Tibial artery (tissue), 4 donors: ENCODE data around the gene SCUBE1.

Source experiments
- DNase-seq, 2 donors: peaks; one replicate each; pipeline ENCODE4 v3.0.0-alpha.2; 2019
- H3K27ac ChIP-seq, 2 donors: fragments of 200-600 bp; sonication (generic) in 1 of 2; 1 replicate in 1 of 2; 2 replicates in 1 of 2; pipeline ENCODE4 v1.5.1; 2018 to 2019; ENCODE audit warnings: mild to moderate bottlenecking in 1 of 2
- H3K27me3 ChIP-seq, 2 donors: fragments of 200-600 bp; sonication (generic) in 1 of 2; one replicate each; pipeline versions ENCODE4 v1.5.1 to v1.6.0; 2016 to 2019
- H3K36me3 ChIP-seq, 3 donors: fragments of 200-600 bp; sonication (generic) in 2 of 3; one replicate each; pipeline ENCODE4 v1.5.1; 2016 to 2019; ENCODE audit warnings: mild to moderate bottlenecking in 2 of 3
- H3K4me1 ChIP-seq, 4 donors: fragments of 200-600 bp; sonication (generic) in 2 of 4; 1 replicate in 3 of 4; 2 replicates in 1 of 4; pipeline ENCODE4 v1.5.1; 2016 to 2019
- H3K4me3 ChIP-seq, 2 donors: fragments of 200-600 bp; sonication (generic) in 1 of 2; 1 replicate in 1 of 2; 2 replicates in 1 of 2; pipeline ENCODE4 v1.5.1; 2018 to 2019; ENCODE audit warnings: mild to moderate bottlenecking in 2 of 2
- H3K9me3 ChIP-seq, 3 donors: fragments of 200-600 bp; sonication (generic) in 1 of 3; one replicate each; pipeline ENCODE4 v1.5.1; 2016 to 2019
- intact Hi-C: fragments of 100-400 bp; cut with DNase I; formaldehyde crosslinking; loops from one replicate; pipeline ENCODE4 v1.15.0; 2023; ENCODE audit warnings: low total_unique reads
- TF ChIP-seq, protein P1 (sequence below), 2 experiments: fragments of 200-600 bp in 1 of 2; fragments of 450-650 bp in 1 of 2; IDR thresholded peaks; one replicate each; pipeline ENCODE4 v1.5.1; 2017 to 2019; ENCODE audit warnings: antibody characterized with exemption in 2 of 2, mild to moderate bottlenecking in 1 of 2, moderate library complexity in 1 of 2

The SCUBE1 gene

DNA sequence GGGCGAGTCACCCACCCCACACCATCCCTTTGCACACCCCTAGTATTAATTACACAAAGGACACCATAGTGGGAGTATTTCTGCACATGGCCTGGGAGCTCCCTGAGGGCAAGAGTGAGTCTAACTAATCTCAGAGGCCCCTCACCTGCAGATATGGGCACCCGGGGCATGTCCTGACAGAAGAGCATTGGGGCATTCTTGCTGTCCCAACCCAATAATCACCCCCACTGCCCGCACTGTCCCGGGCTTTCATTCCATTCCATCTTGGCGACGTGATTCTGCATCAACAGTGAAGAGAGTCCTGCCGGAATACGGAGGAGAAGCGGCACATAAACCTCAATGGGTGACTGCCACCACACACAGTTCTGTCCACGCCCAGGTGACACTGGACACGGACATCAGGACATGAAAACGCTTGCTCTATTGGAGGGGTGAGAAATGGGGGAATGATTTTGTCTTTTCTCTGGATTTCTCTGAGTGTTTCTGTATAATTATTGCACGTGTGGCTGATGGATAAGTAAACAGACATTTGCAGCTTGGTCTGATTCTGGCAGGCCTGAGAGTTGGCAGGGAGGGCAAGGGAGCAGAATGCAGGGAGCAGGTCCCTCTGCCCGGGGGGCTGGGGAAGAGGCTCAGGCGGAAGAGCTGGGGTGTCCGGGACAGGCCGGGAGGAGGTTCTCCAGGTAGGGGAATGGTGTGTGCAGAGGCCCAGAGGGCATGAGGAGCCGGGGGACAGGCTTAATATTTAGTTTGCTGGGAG lies 38.2 kb downstream of the SCUBE1 start:
- Histone ChIP-seq H3K9me3 (no peaks in the 10 kb centered on the region), H3K36me3 (no peaks in the 10 kb centered on the region), H3K4me1 (peaks cover 0 to 37% (median 17%) of the 10 kb centered on the region in 4 donors), H3K27ac (peak overlapping the region in 1 of 2 donors; percentile 35), H3K27me3 (peaks cover 0 to 9% of the 10 kb centered on the region in 2 donors), H3K4me3 (no peak overlapping the region)
- DNase-seq: no peak
- TF ChIP-seq, protein P1, sequence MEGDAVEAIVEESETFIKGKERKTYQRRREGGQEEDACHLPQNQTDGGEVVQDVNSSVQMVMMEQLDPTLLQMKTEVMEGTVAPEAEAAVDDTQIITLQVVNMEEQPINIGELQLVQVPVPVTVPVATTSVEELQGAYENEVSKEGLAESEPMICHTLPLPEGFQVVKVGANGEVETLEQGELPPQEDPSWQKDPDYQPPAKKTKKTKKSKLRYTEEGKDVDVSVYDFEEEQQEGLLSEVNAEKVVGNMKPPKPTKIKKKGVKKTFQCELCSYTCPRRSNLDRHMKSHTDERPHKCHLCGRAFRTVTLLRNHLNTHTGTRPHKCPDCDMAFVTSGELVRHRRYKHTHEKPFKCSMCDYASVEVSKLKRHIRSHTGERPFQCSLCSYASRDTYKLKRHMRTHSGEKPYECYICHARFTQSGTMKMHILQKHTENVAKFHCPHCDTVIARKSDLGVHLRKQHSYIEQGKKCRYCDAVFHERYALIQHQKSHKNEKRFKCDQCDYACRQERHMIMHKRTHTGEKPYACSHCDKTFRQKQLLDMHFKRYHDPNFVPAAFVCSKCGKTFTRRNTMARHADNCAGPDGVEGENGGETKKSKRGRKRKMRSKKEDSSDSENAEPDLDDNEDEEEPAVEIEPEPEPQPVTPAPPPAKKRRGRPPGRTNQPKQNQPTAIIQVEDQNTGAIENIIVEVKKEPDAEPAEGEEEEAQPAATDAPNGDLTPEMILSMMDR (IDR thresholded peaks at IDR 0.05): no peak
- intact Hi-C loops: no loop called here

DNA sequence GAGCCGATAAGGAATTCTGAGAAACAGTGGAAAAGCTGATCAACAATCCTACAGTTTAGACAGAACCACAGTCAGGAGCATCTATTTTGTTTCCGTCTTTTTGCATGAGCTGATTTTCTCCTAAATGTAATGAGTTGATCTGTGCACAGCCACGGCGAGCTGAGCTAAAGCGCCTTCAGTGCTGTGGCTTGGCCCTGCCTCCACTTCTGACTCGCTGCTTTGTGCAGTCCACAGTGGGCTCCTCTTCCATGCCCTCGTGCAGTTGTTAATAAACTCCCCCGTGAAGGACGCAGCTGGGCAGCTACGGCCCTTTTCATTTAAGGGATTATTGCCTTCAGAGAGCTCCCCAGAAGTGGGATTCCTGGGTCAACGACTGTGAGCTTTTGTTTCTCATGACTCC lies 39.4 kb downstream of the SCUBE1 start:
- Histone ChIP-seq H3K36me3 (no peaks in the 10 kb centered on the region), H3K9me3 (no peaks in the 10 kb centered on the region), H3K4me1 (peaks cover 0 to 37% (median 17%) of the 10 kb centered on the region in 4 donors), H3K27ac (no peak overlapping the region), H3K4me3 (no peak overlapping the region), H3K27me3 (peaks cover 0 to 9% of the 10 kb centered on the region in 2 donors)
- TF ChIP-seq, protein P1 (IDR thresholded peaks at IDR 0.05): no peak
- intact Hi-C loops: no loop called here
- no peak for DNase-seq

DNA sequence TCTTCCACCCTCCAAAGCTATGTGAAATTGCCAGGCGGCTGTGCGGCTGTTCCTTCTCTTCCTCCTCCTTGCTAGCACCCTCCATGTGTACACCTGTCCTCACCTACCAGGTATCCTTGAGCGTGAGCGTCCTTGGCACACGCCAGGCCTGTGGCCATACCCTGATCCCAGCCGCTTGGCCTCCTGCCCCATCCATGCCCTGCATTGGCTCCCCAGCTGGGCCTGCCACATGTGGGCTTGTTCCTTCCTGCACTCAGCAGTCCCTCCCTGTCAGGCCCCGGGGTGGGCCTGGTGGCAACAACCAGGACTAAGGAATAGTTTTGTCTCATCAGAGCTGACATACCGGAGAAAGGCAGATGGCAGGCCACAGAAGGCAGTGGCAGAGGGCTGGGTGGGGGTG lies 40.0 kb downstream of the SCUBE1 start:
- DNase-seq: no peak
- TF ChIP-seq, protein P1 (IDR thresholded peaks at IDR 0.05): no peak
- H3K27me3 ChIP-seq: peaks cover 0 to 9% of the 10 kb centered on the region in 2 donors
- H3K4me3 ChIP-seq: no peak overlapping the region
- H3K4me1 ChIP-seq: peaks cover 0 to 41% (median 19%) of the 10 kb centered on the region in 4 donors
- intact Hi-C loops: no loop called here
- no peak overlapping the region for H3K27ac ChIP-seq
- no peaks in the 10 kb centered on the region for H3K36me3 ChIP-seq
- no peaks in the 10 kb centered on the region for H3K9me3 ChIP-seq

DNA sequence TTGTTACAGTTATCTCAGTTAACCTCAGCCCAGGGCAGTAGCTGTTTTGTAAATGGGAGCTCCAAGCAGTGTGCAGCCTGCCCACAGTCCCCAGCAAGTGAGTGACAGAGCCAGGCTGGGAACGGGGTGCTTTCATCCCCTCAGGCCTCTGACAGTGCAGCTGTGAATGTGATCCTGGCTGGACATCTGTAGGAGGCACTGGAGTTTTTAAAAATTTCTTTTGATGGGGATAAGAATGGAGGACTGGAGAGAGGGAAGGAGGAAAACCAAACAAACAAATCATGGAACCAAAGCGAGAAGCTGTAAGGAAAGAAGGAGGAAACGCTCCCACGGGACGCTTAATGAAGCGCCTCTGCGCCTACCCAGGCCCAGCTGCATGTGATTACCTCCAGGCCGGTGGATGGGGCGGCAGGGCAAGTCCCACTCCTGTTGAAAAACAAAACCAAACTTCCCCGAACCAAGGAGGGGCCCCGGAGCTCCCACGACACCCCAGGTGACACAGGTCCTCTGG lies 40.6 kb downstream of the SCUBE1 start:
- TF ChIP-seq, protein P1 (IDR thresholded peaks at IDR 0.05): no peak
- H3K9me3 ChIP-seq: no peaks in the 10 kb centered on the region
- H3K4me3 ChIP-seq: no peak overlapping the region
- DNase-seq: no peak
- no peaks in the 10 kb centered on the region for H3K36me3 ChIP-seq
- H3K4me1 ChIP-seq: peaks cover 0 to 47% (median 20%) of the 10 kb centered on the region in 4 donors
- peaks cover 0 to 9% of the 10 kb centered on the region in 2 donors for H3K27me3 ChIP-seq
- intact Hi-C loops: no loop called here
- peak overlapping the region in 1 of 2 donors; percentile 28 for H3K27ac ChIP-seq

DNA sequence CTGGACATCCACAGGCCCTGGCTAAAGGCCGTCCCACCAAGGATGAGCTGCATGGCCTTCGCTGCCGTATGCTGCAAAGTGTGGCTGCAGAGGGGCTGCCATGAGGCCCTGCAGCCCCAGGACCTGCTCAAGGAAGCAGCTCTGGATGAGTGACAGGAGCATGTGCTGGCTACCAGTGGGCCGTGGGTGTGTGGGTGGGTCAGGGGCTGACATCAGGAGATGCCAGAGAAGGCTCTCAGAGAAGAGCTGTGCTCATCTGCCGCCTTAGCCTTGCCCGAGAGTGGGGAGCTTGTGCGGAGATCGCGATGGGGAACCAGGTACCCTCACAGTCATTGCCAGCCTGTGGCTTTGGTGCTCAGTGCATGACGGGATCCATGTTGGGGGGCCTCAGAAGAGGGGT lies 41.3 kb downstream of the SCUBE1 start:
- peaks cover 0 to 7% of the 10 kb centered on the region in 2 donors for H3K27me3 ChIP-seq
- peaks cover 0 to 52% (median 24%) of the 10 kb centered on the region in 4 donors for H3K4me1 ChIP-seq
- no peak overlapping the region for H3K4me3 ChIP-seq
- no peaks in the 10 kb centered on the region for H3K36me3 ChIP-seq
- TF ChIP-seq, protein P1 (IDR thresholded peaks at IDR 0.05): no peak
- DNase-seq: no peak
- intact Hi-C loops: no loop called here
- peak overlapping the region in 1 of 2 donors; percentile 28 for H3K27ac ChIP-seq
- no peaks in the 10 kb centered on the region for H3K9me3 ChIP-seq
